HepG2 (cell line): ENCODE data around the gene YBX2. TPM values are rescaled to one million over a fixed set of nuclear protein-coding genes. Genes with fewer than 3 reads are reported as not detected.
A peak's percentile ranks its signal among the peaks of the same experiment; 100 is the strongest.

Source experiments
- ATAC-seq: fragments of 200-7000 bp; cut with Tn5 transposase; 3 replicates; pipeline ENCODE4 v1.9.1; 2020; ENCODE audit warnings: mild to moderate bottlenecking, moderate library complexity
- BruUV-seq: library from RNA; stranded (reverse); fragments of 400-500 nt; replicated peaks from 2 replicates; lab custom pipeline; 2021; lab: Mats Ljungman, UMichigan
- CTCF ChIA-PET: fragments of 300-600 bp; formaldehyde crosslinking; extraction: SDS; loops from one replicate; lab custom pipeline; 2021; ENCODE audit warnings: low total read pairs, inconsistent platforms, low intra/inter-chr PET ratio; lab: Yijun Ruan, JAX
- POLR2A ChIA-PET: fragments of 350-600 bp; sonication (Branson Sonifier 250); formaldehyde crosslinking; loops from one replicate; lab custom pipeline; 2020; ENCODE audit warnings: antibody characterized with exemption, inconsistent platforms; lab: Yijun Ruan, JAX
- DNase-seq: peaks from one replicate; pipeline ENCODE4 v3.0.0-alpha.2; 2015; ENCODE audit warnings: low spot score
- FAIRE-seq: peaks from 3 replicates; lab custom pipeline; 2011; peaks lifted over from hg19 to GRCh38; lab: Jason Lieb, UNC
- H2AFZ ChIP-seq: one replicate; pipeline ENCODE4 v1.6.1; 2011; ENCODE audit warnings: low read length, inconsistent platforms
- H3K27ac ChIP-seq: fragments of 300-600 bp; 3 replicates; pipeline ENCODE4 v1.8.0; 2011; ENCODE audit warnings: mixed run types, mild to moderate bottlenecking, mixed read lengths, low read length, inconsistent platforms; ENCODE audit not compliant: insufficient read depth; ENCODE audit errors: extremely low read length
- H3K27me3 ChIP-seq, 2 experiments: fragments of 200-600 bp in 1 of 2; 2 replicates in 1 of 2; 3 replicates in 1 of 2; pipeline versions ENCODE4 v1.6.0 to v1.8.0; 2011; ENCODE audit warnings: low read length in 2 of 2, mild to moderate bottlenecking in 2 of 2, moderate library complexity in 2 of 2, inconsistent platforms in 1 of 2; ENCODE audit not compliant: insufficient read depth in 2 of 2, control insufficient read depth in 1 of 2
- H3K36me3 ChIP-seq, 2 experiments: fragments of 200-600 bp in 1 of 2; replicated peaks in 1 of 2; 2 replicates in 1 of 2; 3 replicates in 1 of 2; pipeline versions ENCODE4 v1.5.1 to v1.8.0; 2011; ENCODE audit warnings: low read length in 2 of 2, inconsistent platforms in 1 of 2; ENCODE audit not compliant: insufficient read depth in 2 of 2, control insufficient read depth in 1 of 2
- H3K4me1 ChIP-seq: 2 replicates; pipeline ENCODE4 v1.5.1; 2012; ENCODE audit warnings: low read length, inconsistent platforms; ENCODE audit not compliant: insufficient read depth
- H3K4me2 ChIP-seq: 2 replicates; pipeline ENCODE4 v1.6.0; 2011; ENCODE audit warnings: low read depth, low read length, inconsistent platforms
- H3K4me3 ChIP-seq, 3 experiments: fragments of 200-600 bp in 1 of 3; sonication (generic), shearing (Covaris generic) in 1 of 3; replicated peaks in 1 of 3; 2 replicates each; pipeline ENCODE4 v1.5.1; 2011 to 2016; ENCODE audit warnings: low read length in 3 of 3, inconsistent platforms in 2 of 3, low read depth in 2 of 3, mild to moderate bottlenecking in 2 of 3, control low read depth in 1 of 3, mixed read lengths in 1 of 3; ENCODE audit not compliant: insufficient read depth in 1 of 3
- H3K79me2 ChIP-seq: one replicate; pipeline ENCODE4 v1.6.1; 2011; ENCODE audit warnings: low read length, inconsistent platforms; ENCODE audit not compliant: insufficient read depth
- H3K9ac ChIP-seq: 2 replicates; pipeline ENCODE4 v1.6.0; 2011; ENCODE audit warnings: mild to moderate bottlenecking, low read depth, low read length, inconsistent platforms; ENCODE audit not compliant: insufficient read depth
- H3K9me3 ChIP-seq: 2 replicates; pipeline ENCODE4 v1.5.1; 2012; ENCODE audit warnings: mild to moderate bottlenecking, low read length
- H4K20me1 ChIP-seq: 2 replicates; pipeline ENCODE4 v1.6.0; 2011; ENCODE audit warnings: inconsistent platforms, mild to moderate bottlenecking, low read length, moderate library complexity; ENCODE audit not compliant: insufficient read depth
- ARNT2 ChIP-seq: sonication (generic); formaldehyde crosslinking; IDR thresholded peaks from 2 replicates; pipeline ENCODE4 v1.8.0; 2022; ENCODE audit warnings: mild to moderate bottlenecking, low read depth, missing genetic modification reagents, moderate library complexity
- CHCHD3 ChIP-seq: sonication (generic); formaldehyde crosslinking; IDR thresholded peaks from 2 replicates; pipeline ENCODE4 v1.8.0; 2022; ENCODE audit warnings: mild to moderate bottlenecking, missing genetic modification reagents, moderate library complexity
- IRX3 ChIP-seq: sonication (generic); formaldehyde crosslinking; IDR thresholded peaks from 2 replicates; pipeline ENCODE4 v1.8.1; 2023; ENCODE audit warnings: mild to moderate bottlenecking, low read depth, missing genetic modification reagents, borderline replicate concordance
- KDM5B ChIP-seq: sonication (generic); formaldehyde crosslinking; IDR thresholded peaks from 2 replicates; pipeline ENCODE4 v1.4.0; 2020; ENCODE audit warnings: missing genetic modification reagents, mild to moderate bottlenecking, borderline replicate concordance
- KLF11 ChIP-seq: IDR thresholded peaks from 2 replicates; pipeline ENCODE4 v1.6.1; 2016; ENCODE audit warnings: missing compliant biosample characterization
- NR2F2 ChIP-seq: IDR thresholded peaks from 2 replicates; pipeline ENCODE4 v1.6.1; 2012; ENCODE audit warnings: low read depth, inconsistent platforms, borderline replicate concordance
- POLR2G ChIP-seq: fragments of 200-400 bp; formaldehyde crosslinking; IDR thresholded peaks from 2 replicates; pipeline ENCODE4 v1.6.1; 2018; ENCODE audit warnings: mild to moderate bottlenecking, low read depth, low read length, moderate library complexity
- PPARG ChIP-seq: conservative IDR thresholded peaks from 2 replicates; pipeline ENCODE4 v1.6.1; 2016; ENCODE audit warnings: missing biosample characterization, missing genetic modification reagents
- SYNCRIP ChIP-seq: fragments of 200-400 bp; formaldehyde crosslinking; IDR thresholded peaks from 2 replicates; pipeline ENCODE4 v1.6.1; 2018; ENCODE audit warnings: mild to moderate bottlenecking, low read depth, low read length; ENCODE audit not compliant: insufficient read depth
- ZC3H4 ChIP-seq: sonication (generic); formaldehyde crosslinking; IDR thresholded peaks from 2 replicates; pipeline ENCODE4 v1.4.0; 2020; ENCODE audit warnings: missing genetic modification reagents, borderline replicate concordance
- ZNF10 ChIP-seq: sonication (generic); formaldehyde crosslinking; IDR thresholded peaks from 2 replicates; pipeline ENCODE4 v1.4.0; 2020; ENCODE audit warnings: mild to moderate bottlenecking, low read depth, missing genetic modification reagents, borderline replicate concordance
- ZNF335 ChIP-seq: sonication (generic); formaldehyde crosslinking; IDR thresholded peaks from 2 replicates; pipeline ENCODE4 v1.4.0; 2020; ENCODE audit warnings: missing genetic modification reagents
- ZNF468 ChIP-seq: sonication (generic); formaldehyde crosslinking; IDR thresholded peaks from 2 replicates; pipeline ENCODE4 v1.8.0; 2022; ENCODE audit warnings: mild to moderate bottlenecking, moderate library complexity, missing genetic modification reagents
- WGBS: methylation state at CpG from one replicate; pipeline ENCODE4 v1.1.6; 2017; ENCODE audit warnings: low lambda C conversion rate; 5-methylcytosine and 5-hydroxymethylcytosine counted together
- in situ Hi-C: cut with HindIII; loops from 2 replicates; pipeline ENCODE4 v1.10.0; 2017; ENCODE audit warnings: low pct_unique_long_range_greater_than_20kb; ENCODE audit not compliant: extremely low pct_ligation_motif_present
- intact Hi-C: fragments of 100-400 bp; cut with micrococcal nuclease; formaldehyde crosslinking; loops from one replicate; pipeline ENCODE4 v1.10.0; 2022; ENCODE audit not compliant: unreplicated experiment
- polyA plus RNA-seq, 8 experiments: library from polyadenylated mRNA; depleted of rRNA in 3 of 8; stranded (reverse) in 7 of 8; unstranded in 1 of 8; fragments of >200 nt; fragmentation: Illumina TruSeq in 4 of 8; extraction: Trizol in 4 of 8; gene quantifications; 2 replicates each; pipeline versions ENCODE4 v1.2.1 to v1.2.3, GENCODE V29; 2011 to 2016; ENCODE audit warnings: low read depth in 4 of 8, missing spikeins in 1 of 8, mixed read lengths in 1 of 8; ENCODE audit not compliant: insufficient read depth in 1 of 8
- total RNA-seq, 5 experiments: library from RNA; depleted of rRNA; stranded (reverse); fragments of >200 nt; fragmentation: Illumina TruSeq; extraction: Trizol; gene quantifications; 2 replicates each; pipeline ENCODE4 v1.2.3, GENCODE V29; 2016; ENCODE audit warnings: low read depth in 1 of 5
- TF ChIP-seq, protein P1 (sequence below): sonication (generic); formaldehyde crosslinking; IDR thresholded peaks from 2 replicates; pipeline ENCODE4 v1.5.1; 2020; ENCODE audit warnings: mild to moderate bottlenecking, missing genetic modification reagents, moderate library complexity
- TF ChIP-seq, protein P2 (sequence below): sonication (generic); formaldehyde crosslinking; IDR thresholded peaks from 2 replicates; pipeline ENCODE4 v1.5.0; 2020; ENCODE audit warnings: missing genetic modification reagents

YBX2 gene
- total and polyA plus RNA-seq, 2 of the 13 experiments (the other 11 are each of a cell fraction or from before 2014, with no cell fraction given), result 0.12 to 0.22 TPM

DNA sequence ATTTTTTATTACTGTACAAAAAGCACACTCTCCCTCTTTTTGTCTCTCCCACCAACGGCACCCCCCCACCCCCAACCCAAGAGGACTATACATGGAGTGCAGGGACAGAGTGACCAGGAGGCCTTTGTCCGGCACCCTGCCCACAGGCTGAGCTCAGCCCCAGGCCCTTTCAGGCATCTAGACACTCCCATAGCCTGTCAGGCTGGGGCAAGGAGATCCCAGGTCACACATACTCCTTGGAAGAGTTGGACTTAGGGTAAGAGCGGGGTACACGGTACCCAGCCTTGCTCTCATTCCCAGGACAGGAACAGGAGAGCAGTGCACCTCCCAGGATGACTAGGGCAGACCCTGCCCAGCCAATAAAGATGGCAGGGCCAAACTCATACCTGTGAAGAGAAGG, 34.3 kb downstream of the YBX2 start:
- POLR2A ChIA-PET, result interaction anchor here (1.0 to 3.5 kb wide), 3 partner anchors 10 to 26 kb away, joined by 4 to 35 read pairs (median 5); partner anchors contain the start of genes DVL2, GABARAP and PHF23
- WGBS, result 94% methylated on average over 3 of the region's 4 CpGs
- in situ Hi-C loops, result no loop called here
- TF ChIP-seq POLR2G (0 out of 2 replicates have a peak, but pooled peaks have one; percentile 60), ZNF335 (CRISPR knock-in tag) (no peak)
- TF ChIP-seq, all 625 proteins: peak for 1
- Histone ChIP-seq H3K79me2 (no peaks in the 10 kb centered on the region), H4K20me1 (no peaks in the 10 kb centered on the region), H3K9me3 (no peaks in the 10 kb centered on the region), H3K9ac (no peak overlapping the region), H3K36me3 (peaks cover 2 to 3% of the 10 kb centered on the region in 2 experiments; a peak in 3 of 5 replicates), H3K4me1 (peaks cover 59% of the 10 kb centered on the region), H3K27ac (no peak overlapping the region), H3K4me3 (no peak overlapping the region), H3K27me3 (no peaks in the 10 kb centered on the region), H2AFZ (no peak overlapping the region), H3K4me2 (no peak overlapping the region)
- ATAC-seq (no peak), DNase-seq (no peak), FAIRE-seq (no peak)
- CTCF ChIA-PET, result no interaction called here
- no TSS peak for BruUV-seq
- intact Hi-C loops, result no loop called here

DNA sequence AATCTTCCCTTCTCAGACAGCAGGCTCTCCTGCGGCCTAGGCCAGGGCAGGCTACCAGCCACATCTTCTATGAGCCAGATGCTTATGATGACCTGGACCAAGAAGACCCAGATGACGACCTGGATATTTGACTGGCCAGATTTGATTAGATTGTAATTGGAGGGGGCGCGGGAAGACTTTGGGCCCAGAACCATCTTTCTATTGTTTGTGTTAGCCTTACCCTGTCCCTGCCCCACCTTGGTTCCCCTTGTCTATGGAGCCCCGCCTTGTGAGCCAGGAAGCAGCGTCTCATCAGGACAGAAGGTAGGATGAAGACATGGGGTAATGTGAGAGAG, 34.9 kb downstream of the YBX2 start:
- peak overlapping the region in 1 of 3 experiments; percentile 50; a peak in 2 of 6 replicates for H3K4me3 ChIP-seq
- peaks cover 2% of the 10 kb centered on the region for H3K79me2 ChIP-seq
- WGBS, result 91% methylated on average over 5 of the region's 6 CpGs
- DNase-seq (no peak), FAIRE-seq (no peak), ATAC-seq (no peak)
- no peaks in the 10 kb centered on the region for H4K20me1 ChIP-seq
- no peaks in the 10 kb centered on the region for H3K27me3 ChIP-seq
- peak overlapping the region; percentile 43; the same call in 1 of the 2 replicates for H3K9ac ChIP-seq
- in situ Hi-C loops, result no loop called here
- POLR2A ChIA-PET, result interaction anchor here (0.6 to 3.5 kb wide), 9 partner anchors 18 to 368 kb away, joined by 3 to 35 read pairs (median 5); partner anchors contain the start of genes DVL2, GABARAP, NEURL4 and PHF23
- H3K27ac ChIP-seq, result peak overlapping the region; percentile 70
- peaks cover 4 to 9% of the 10 kb centered on the region in 2 experiments; a peak in 4 of 5 replicates for H3K36me3 ChIP-seq
- peaks cover 53% of the 10 kb centered on the region for H3K4me1 ChIP-seq
- no TSS peak for BruUV-seq
- H2AFZ ChIP-seq, result no peak overlapping the region
- CTCF ChIA-PET, result no interaction called here
- H3K9me3 ChIP-seq, result no peaks in the 10 kb centered on the region
- peak overlapping the region; percentile 77 for H3K4me2 ChIP-seq
- intact Hi-C loops, result no loop called here
- TF ChIP-seq IRX3 (no peak), ZNF468 (CRISPR knock-in tag) (no peak), ZC3H4 (CRISPR knock-in tag) (0 out of 2 replicates have a peak, but pooled peaks have one; percentile 17), KLF11 (CRISPR knock-in tag) (no peak), ARNT2 (no peak), PPARG (no peak), NR2F2 (no peak), CHCHD3 (CRISPR knock-in tag) (no peak), KDM5B (CRISPR knock-in tag) (0 out of 2 replicates have a peak, but pooled peaks have one; percentile 4), SYNCRIP (no peak), ZNF10 (CRISPR knock-in tag) (no peak)
- TF ChIP-seq, protein P1, sequence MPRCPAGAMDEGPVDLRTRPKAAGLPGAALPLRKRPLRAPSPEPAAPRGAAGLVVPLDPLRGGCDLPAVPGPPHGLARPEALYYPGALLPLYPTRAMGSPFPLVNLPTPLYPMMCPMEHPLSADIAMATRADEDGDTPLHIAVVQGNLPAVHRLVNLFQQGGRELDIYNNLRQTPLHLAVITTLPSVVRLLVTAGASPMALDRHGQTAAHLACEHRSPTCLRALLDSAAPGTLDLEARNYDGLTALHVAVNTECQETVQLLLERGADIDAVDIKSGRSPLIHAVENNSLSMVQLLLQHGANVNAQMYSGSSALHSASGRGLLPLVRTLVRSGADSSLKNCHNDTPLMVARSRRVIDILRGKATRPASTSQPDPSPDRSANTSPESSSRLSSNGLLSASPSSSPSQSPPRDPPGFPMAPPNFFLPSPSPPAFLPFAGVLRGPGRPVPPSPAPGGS, result peak; percentile 12; the same call in 1 of the 2 replicates
- TF ChIP-seq, protein P2, sequence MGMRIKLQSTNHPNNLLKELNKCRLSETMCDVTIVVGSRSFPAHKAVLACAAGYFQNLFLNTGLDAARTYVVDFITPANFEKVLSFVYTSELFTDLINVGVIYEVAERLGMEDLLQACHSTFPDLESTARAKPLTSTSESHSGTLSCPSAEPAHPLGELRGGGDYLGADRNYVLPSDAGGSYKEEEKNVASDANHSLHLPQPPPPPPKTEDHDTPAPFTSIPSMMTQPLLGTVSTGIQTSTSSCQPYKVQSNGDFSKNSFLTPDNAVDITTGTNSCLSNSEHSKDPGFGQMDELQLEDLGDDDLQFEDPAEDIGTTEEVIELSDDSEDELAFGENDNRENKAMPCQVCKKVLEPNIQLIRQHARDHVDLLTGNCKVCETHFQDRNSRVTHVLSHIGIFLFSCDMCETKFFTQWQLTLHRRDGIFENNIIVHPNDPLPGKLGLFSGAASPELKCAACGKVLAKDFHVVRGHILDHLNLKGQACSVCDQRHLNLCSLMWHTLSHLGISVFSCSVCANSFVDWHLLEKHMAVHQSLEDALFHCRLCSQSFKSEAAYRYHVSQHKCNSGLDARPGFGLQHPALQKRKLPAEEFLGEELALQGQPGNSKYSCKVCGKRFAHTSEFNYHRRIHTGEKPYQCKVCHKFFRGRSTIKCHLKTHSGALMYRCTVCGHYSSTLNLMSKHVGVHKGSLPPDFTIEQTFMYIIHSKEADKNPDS (CRISPR knock-in tag), result no peak
